GM12878 (cell line): Measurements from ENCODE around the gene INPP5D. TPM values are rescaled to one million over a fixed set of nuclear protein-coding genes. Genes with fewer than 3 reads are reported as not detected.

Experiments
- ATAC-seq: fragments of 200-7000 bp; cut with Tn5 transposase; 3 replicates; pipeline ENCODE4 v1.9.1; 2020; ENCODE audit warnings: mild to moderate bottlenecking, moderate library complexity
- BruUV-seq: library from RNA; stranded (reverse); fragments of 400-500 nt; replicated peaks from 2 replicates; lab custom pipeline; 2021; lab: Mats Ljungman, UMichigan
- CTCF ChIA-PET: fragments of 300-600 bp; sonication (Branson Sonifier 250); formaldehyde crosslinking; extraction: SDS; loops from one replicate; lab custom pipeline; 2021; ENCODE audit warnings: inconsistent platforms; lab: Yijun Ruan, JAX
- POLR2A ChIA-PET: fragments of 350-600 bp; formaldehyde crosslinking; extraction: SDS; loops from one replicate; lab custom pipeline; 2021; ENCODE audit warnings: inconsistent platforms; lab: Charles Lee
- RAD21 ChIA-PET: fragments of 300-600 bp; sonication (Branson Sonifier 250); formaldehyde crosslinking; loops from one replicate; lab custom pipeline; 2023; ENCODE audit warnings: antibody characterized with exemption; ENCODE audit not compliant: unreplicated experiment; lab: Charles Lee
- SMC1A ChIA-PET: fragments of 300-600 bp; sonication (Branson Sonifier 250); formaldehyde crosslinking; loops from one replicate; lab custom pipeline; 2023; ENCODE audit not compliant: unreplicated experiment, uncharacterized antibody; lab: Charles Lee
- DNase-seq: peaks from one replicate; pipeline ENCODE4 v3.0.0-alpha.2; 2011; ENCODE audit warnings: low read depth, low spot score
- FAIRE-seq: peaks from 3 replicates; lab custom pipeline; 2011; peaks lifted over from hg19 to GRCh38; lab: Jason Lieb, UNC
- H2AFZ ChIP-seq: 2 replicates; pipeline ENCODE4 v1.6.0; 2011; ENCODE audit warnings: low read depth, low read length, control low read depth; ENCODE audit not compliant: control insufficient read depth
- H3K27ac ChIP-seq: 2 replicates; pipeline ENCODE4 v1.5.1; 2011; ENCODE audit warnings: control low read depth; ENCODE audit not compliant: control insufficient read depth, insufficient read depth
- H3K27me3 ChIP-seq, 2 experiments: replicated peaks in 1 of 2; 2 replicates each; pipeline versions ENCODE4 v1.6.0 to v1.6.1; 2011; ENCODE audit warnings: low read length in 1 of 2; ENCODE audit not compliant: control insufficient read depth in 2 of 2, insufficient read depth in 2 of 2
- H3K36me3 ChIP-seq, 2 experiments: 2 replicates each; pipeline ENCODE4 v1.5.1; 2011; ENCODE audit warnings: low read length in 1 of 2; ENCODE audit not compliant: control insufficient read depth in 2 of 2, insufficient read depth in 2 of 2
- H3K4me1 ChIP-seq: 2 replicates; pipeline ENCODE4 v1.6.1; 2011; ENCODE audit warnings: mild to moderate bottlenecking, low read length, moderate library complexity, mixed read lengths; ENCODE audit not compliant: control insufficient read depth, insufficient read depth
- H3K4me2 ChIP-seq: 2 replicates; pipeline ENCODE4 v1.6.0; 2011; ENCODE audit warnings: control low read depth; ENCODE audit not compliant: control insufficient read depth, insufficient read depth
- H3K4me3 ChIP-seq: fragments of 200-600 bp; sonication (generic); 2 replicates; pipeline ENCODE4 v1.5.1; 2016
- H3K79me2 ChIP-seq: 2 replicates; pipeline ENCODE4 v1.6.0; 2011; ENCODE audit warnings: low read length; ENCODE audit not compliant: control insufficient read depth, insufficient read depth
- H3K9ac ChIP-seq: 2 replicates; pipeline ENCODE4 v1.8.0; 2011; ENCODE audit warnings: low read length, control low read depth, mixed read lengths; ENCODE audit not compliant: control insufficient read depth, insufficient read depth
- H3K9me3 ChIP-seq: replicated peaks from 3 replicates; pipeline ENCODE4 v1.5.1; 2011; ENCODE audit warnings: mild to moderate bottlenecking, low read length; ENCODE audit not compliant: control insufficient read depth, insufficient read depth
- H4K20me1 ChIP-seq: 2 replicates; pipeline ENCODE4 v1.6.0; 2011; ENCODE audit not compliant: control insufficient read depth, insufficient read depth
- MEF2B ChIP-seq: fragments of 450-650 bp; IDR thresholded peaks from 2 replicates; pipeline ENCODE4 v1.6.1; 2018; ENCODE audit warnings: mild to moderate bottlenecking, moderate library complexity; ENCODE audit not compliant: partially characterized antibody, poor library complexity, severe bottlenecking
- RAD21 ChIP-seq: IDR thresholded peaks from 2 replicates; pipeline ENCODE4 v1.6.1; 2011; ENCODE audit warnings: mild to moderate bottlenecking, low read depth, low read length, moderate library complexity; ENCODE audit not compliant: insufficient read depth
- RUNX3 ChIP-seq: IDR thresholded peaks from 2 replicates; pipeline ENCODE4 v1.6.1; 2012; ENCODE audit warnings: low read length, inconsistent platforms
- SMARCA5 ChIP-seq: fragments of 450-650 bp; IDR thresholded peaks from 2 replicates; pipeline ENCODE4 v1.6.1; 2017; ENCODE audit warnings: mild to moderate bottlenecking
- SP1 ChIP-seq: IDR thresholded peaks from one replicate; pipeline ENCODE4 v1.6.1; 2011; ENCODE audit warnings: low read depth, low read length
- SPI1 ChIP-seq: IDR thresholded peaks from 2 replicates; pipeline ENCODE4 v1.6.1; 2011; ENCODE audit warnings: low read depth, mild to moderate bottlenecking, low read length, moderate library complexity, borderline replicate concordance; ENCODE audit not compliant: insufficient read depth
- SRF ChIP-seq, 2 experiments: IDR thresholded peaks; 2 replicates each; pipeline ENCODE4 v1.6.1; 2011; ENCODE audit warnings: low read depth in 2 of 2, low read length in 2 of 2, mild to moderate bottlenecking in 1 of 2, moderate library complexity in 1 of 2
- WGBS: methylation state at CpG from one replicate; pipeline ENCODE4 v1.1.6; 2016; ENCODE audit warnings: low lambda C conversion rate; ENCODE audit not compliant: insufficient replicate concordance, insufficient coverage; ENCODE audit errors: missing lambda C conversion rate; 5-methylcytosine and 5-hydroxymethylcytosine counted together
- in situ Hi-C: fragments of 300-500 bp; cut with MboI; formaldehyde crosslinking; loops from 9 replicates; pipeline ENCODE4 v1.14.3; 2018; ENCODE audit warnings: mixed read lengths
- intact Hi-C: fragments of 100-400 bp; cut with micrococcal nuclease; formaldehyde crosslinking; loops from one replicate; pipeline ENCODE4 v1.14.2; 2022; ENCODE audit not compliant: unreplicated experiment
- polyA plus RNA-seq, 11 experiments: library from polyadenylated mRNA; depleted of rRNA in 4 of 11; unstranded in 6 of 11; stranded (reverse) in 5 of 11; fragments of >200 nt; fragmentation: Nextera tagmentation in 4 of 11; fragmentation: Illumina TruSeq in 1 of 11; extraction: Ambion mirVana in 4 of 11; extraction: Trizol in 1 of 11; gene quantifications; 1 replicate in 1 of 11; 2 replicates in 10 of 11; pipeline versions ENCODE4 v1.2.1 to v1.2.3, GENCODE V29; 2011 to 2016; ENCODE audit warnings: inconsistent platforms in 2 of 11, missing spikeins in 2 of 11, low read depth in 1 of 11
- total RNA-seq, 4 experiments: library from RNA; depleted of rRNA in 3 of 4; stranded (reverse); fragments of >200 nt in 3 of 4; fragmentation: Illumina TruSeq in 1 of 4; extraction: Trizol in 1 of 4; gene quantifications; 2 replicates each; pipeline versions ENCODE4 v1.2.1 to v1.2.3, GENCODE V29; 2013 to 2021
- TF ChIP-seq, protein P1 (sequence below), 3 experiments: IDR thresholded peaks in 2 of 3; conservative IDR thresholded peaks in 1 of 3; 2 replicates each; pipeline ENCODE4 v1.5.1; 2011; ENCODE audit warnings: low read depth in 3 of 3, low read length in 3 of 3, mild to moderate bottlenecking in 3 of 3, control low read depth in 2 of 3, moderate library complexity in 2 of 3, inconsistent platforms in 1 of 3, mixed read lengths in 1 of 3; ENCODE audit not compliant: control insufficient read depth in 2 of 3, insufficient read depth in 1 of 3; ENCODE audit errors: extremely low read depth in 1 of 3
- TF ChIP-seq, protein P2 (sequence below): fragments of 450-650 bp; IDR thresholded peaks from 2 replicates; pipeline ENCODE4 v1.6.1; 2016; ENCODE audit warnings: mild to moderate bottlenecking
- TF ChIP-seq, protein P3 (sequence below): fragments of 450-650 bp; formaldehyde crosslinking; IDR thresholded peaks from 2 replicates; pipeline ENCODE4 v1.5.0; 2022; ENCODE audit warnings: mild to moderate bottlenecking, missing genetic modification characterization

Gene INPP5D
- total and polyA plus RNA-seq, 10 of the 15 experiments (the other 5 are each of a cell fraction or from before 2014, with no cell fraction given) = 11.8 to 139 (median 88.8) TPM

DNA sequence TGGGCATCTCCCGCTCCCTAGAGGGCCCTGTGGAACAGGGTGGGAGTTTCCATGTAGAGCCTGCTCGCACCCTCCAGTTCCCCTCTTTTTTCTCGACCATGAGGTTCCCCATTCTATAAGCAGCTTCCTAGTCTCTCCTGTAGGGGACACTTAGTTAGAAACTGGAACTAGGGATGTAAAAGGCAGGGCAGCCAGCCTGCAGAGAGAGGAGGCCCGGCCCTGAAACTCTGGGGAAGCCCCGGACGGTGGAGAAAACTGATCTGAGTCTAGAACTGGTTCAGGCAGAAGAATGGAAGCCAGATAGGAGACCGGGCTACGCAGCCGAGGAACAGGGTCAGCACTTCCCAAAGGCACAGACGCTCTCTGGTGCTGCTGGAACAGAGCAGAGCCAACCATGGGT, 139.7 kb downstream of the INPP5D start:
- ChIA-PET SMC1A (interaction anchor here (0.9 to 4.5 kb wide), 4 partner anchors 24 to 44 kb away, joined by 3 to 25 read pairs (median 5); no protein-coding TSS in a partner anchor), CTCF (interaction anchor here (1.3 to 2.6 kb wide), 4 partner anchors 14 to 51 kb away, joined by 3 to 12 read pairs (median 6); partner anchors contain the start of gene ATG16L1)
- no peak overlapping the region for H3K4me2 ChIP-seq

More for the DNA sequence above, 139.7 kb downstream of the INPP5D start:
- Histone ChIP-seq H3K79me2 (no peaks in the 10 kb centered on the region; the same call in 1 of the 2 replicates), H3K36me3 (peaks cover 37 to 44% of the 10 kb centered on the region in 2 experiments), H2AFZ (no peak overlapping the region), H3K27ac (peak overlapping the region; percentile 23), H3K27me3 (no peaks in the 10 kb centered on the region), H4K20me1 (no peaks in the 10 kb centered on the region), H3K9ac (no peak overlapping the region), H3K4me3 (no peak overlapping the region), H3K4me1 (peaks cover 28% of the 10 kb centered on the region), H3K9me3 (peaks cover 7% of the 10 kb centered on the region; the same call in 1 of the 3 replicates)
- TF ChIP-seq SMARCA5 (no peak), SRF (IDR thresholded peaks at IDR 0.05; ENCODE audit: low read depth in 2 of 2, low read length in 2 of 2) (peak in 1 of 2 experiments; percentile 40; a peak in 1 of 4 replicates), SPI1 (0 out of 2 replicates have a peak, but pooled peaks have one; percentile 23), MEF2B (peak; percentile 49), RUNX3 (0 out of 2 replicates have a peak, but pooled peaks have one; percentile 8), SP1 (no peak), RAD21 (peak; percentile 37)
- TF ChIP-seq, protein P1, sequence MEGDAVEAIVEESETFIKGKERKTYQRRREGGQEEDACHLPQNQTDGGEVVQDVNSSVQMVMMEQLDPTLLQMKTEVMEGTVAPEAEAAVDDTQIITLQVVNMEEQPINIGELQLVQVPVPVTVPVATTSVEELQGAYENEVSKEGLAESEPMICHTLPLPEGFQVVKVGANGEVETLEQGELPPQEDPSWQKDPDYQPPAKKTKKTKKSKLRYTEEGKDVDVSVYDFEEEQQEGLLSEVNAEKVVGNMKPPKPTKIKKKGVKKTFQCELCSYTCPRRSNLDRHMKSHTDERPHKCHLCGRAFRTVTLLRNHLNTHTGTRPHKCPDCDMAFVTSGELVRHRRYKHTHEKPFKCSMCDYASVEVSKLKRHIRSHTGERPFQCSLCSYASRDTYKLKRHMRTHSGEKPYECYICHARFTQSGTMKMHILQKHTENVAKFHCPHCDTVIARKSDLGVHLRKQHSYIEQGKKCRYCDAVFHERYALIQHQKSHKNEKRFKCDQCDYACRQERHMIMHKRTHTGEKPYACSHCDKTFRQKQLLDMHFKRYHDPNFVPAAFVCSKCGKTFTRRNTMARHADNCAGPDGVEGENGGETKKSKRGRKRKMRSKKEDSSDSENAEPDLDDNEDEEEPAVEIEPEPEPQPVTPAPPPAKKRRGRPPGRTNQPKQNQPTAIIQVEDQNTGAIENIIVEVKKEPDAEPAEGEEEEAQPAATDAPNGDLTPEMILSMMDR (IDR thresholded peaks at IDR 0.05 in 2 of 3, conservative IDR thresholded peaks at IDR 0.05 in 1 of 3; ENCODE audit: control insufficient read depth in 2 of 3, extremely low read depth in 1 of 3, insufficient read depth in 1 of 3, low read depth in 3 of 3, low read length in 3 of 3) = 0 out of 6 replicates have a peak, but pooled peaks of 1 of the 3 experiments have one; percentile 24
- TF ChIP-seq, protein P2, sequence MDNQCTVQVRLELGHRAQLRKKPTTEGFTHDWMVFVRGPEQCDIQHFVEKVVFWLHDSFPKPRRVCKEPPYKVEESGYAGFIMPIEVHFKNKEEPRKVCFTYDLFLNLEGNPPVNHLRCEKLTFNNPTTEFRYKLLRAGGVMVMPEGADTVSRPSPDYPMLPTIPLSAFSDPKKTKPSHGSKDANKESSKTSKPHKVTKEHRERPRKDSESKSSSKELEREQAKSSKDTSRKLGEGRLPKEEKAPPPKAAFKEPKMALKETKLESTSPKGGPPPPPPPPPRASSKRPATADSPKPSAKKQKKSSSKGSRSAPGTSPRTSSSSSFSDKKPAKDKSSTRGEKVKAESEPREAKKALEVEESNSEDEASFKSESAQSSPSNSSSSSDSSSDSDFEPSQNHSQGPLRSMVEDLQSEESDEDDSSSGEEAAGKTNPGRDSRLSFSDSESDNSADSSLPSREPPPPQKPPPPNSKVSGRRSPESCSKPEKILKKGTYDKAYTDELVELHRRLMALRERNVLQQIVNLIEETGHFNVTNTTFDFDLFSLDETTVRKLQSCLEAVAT = peak; percentile 91
- TF ChIP-seq, protein P3, sequence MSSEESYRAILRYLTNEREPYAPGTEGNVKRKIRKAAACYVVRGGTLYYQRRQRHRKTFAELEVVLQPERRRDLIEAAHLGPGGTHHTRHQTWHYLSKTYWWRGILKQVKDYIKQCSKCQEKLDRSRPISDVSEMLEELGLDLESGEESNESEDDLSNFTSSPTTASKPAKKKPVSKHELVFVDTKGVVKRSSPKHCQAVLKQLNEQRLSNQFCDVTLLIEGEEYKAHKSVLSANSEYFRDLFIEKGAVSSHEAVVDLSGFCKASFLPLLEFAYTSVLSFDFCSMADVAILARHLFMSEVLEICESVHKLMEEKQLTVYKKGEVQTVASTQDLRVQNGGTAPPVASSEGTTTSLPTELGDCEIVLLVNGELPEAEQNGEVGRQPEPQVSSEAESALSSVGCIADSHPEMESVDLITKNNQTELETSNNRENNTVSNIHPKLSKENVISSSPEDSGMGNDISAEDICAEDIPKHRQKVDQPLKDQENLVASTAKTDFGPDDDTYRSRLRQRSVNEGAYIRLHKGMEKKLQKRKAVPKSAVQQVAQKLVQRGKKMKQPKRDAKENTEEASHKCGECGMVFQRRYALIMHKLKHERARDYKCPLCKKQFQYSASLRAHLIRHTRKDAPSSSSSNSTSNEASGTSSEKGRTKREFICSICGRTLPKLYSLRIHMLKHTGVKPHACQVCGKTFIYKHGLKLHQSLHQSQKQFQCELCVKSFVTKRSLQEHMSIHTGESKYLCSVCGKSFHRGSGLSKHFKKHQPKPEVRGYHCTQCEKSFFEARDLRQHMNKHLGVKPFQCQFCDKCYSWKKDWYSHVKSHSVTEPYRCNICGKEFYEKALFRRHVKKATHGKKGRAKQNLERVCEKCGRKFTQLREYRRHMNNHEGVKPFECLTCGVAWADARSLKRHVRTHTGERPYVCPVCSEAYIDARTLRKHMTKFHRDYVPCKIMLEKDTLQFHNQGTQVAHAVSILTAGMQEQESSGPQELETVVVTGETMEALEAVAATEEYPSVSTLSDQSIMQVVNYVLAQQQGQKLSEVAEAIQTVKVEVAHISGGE = no peak
- DNase-seq (no peak), ATAC-seq (peak; percentile 75), FAIRE-seq (no peak)
- WGBS = 49% methylated on average over 10 of the region's 10 CpGs
- BruUV-seq = no TSS peak
- intact Hi-C loops = loop anchor here (5.0 kb wide), 3 partner anchors 52 to 118 kb away; partner anchors contain the start of gene ATG16L1
- in situ Hi-C loops = no loop called here
- ChIA-PET RAD21 (interaction anchor here (1.3 kb wide), 1 partner anchor 14 kb away, joined by 3 read pairs; no protein-coding TSS in a partner anchor), POLR2A (no interaction called here)
